Erythroblast (primary cell): Measurements from ENCODE around the gene ANTKMT.

Experiments used
- GATA1 ChIP-seq: IDR thresholded peaks from 2 replicates; pipeline ENCODE4 v1.6.1; 2011; ENCODE audit warnings: low read depth, mild to moderate bottlenecking, control low read depth, low read length, moderate library complexity
- POLR2A ChIP-seq: IDR thresholded peaks from 2 replicates; pipeline ENCODE4 v1.6.1; 2011; ENCODE audit warnings: mild to moderate bottlenecking, low read length

- TF ChIP-seq POLR2A (no peak), GATA1 (no peak)
Measured at GRCh38 chr16:733382-734207, 12.6 kb downstream of the ANTKMT start.
